ENCODE results near the gene ALDOB.

DNA sequence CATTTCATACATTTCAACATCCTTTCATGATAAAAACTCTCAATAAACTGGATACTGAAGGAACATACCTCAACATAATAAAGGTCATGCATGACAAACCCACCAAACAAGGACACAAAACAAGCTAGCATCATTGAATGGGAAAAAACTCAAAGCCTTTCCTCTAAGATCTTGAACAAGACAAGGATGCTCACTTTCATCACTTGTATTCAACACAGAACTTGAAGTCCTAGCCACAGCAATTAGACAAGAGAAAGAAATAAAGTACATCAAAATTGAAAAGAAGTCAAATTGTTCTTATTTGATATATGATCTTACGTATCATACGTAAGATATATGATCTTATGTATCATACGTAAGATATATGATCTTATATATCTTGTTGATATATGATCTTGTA lies 42.4 kb downstream of the ALDOB start:
- TF ChIP-seq POLR2AphosphoS5 (IDR thresholded peaks at IDR 0.05) (no peak), POLR2A (IDR thresholded peaks at IDR 0.05) (no peak)
- TF ChIP-seq, protein P1, sequence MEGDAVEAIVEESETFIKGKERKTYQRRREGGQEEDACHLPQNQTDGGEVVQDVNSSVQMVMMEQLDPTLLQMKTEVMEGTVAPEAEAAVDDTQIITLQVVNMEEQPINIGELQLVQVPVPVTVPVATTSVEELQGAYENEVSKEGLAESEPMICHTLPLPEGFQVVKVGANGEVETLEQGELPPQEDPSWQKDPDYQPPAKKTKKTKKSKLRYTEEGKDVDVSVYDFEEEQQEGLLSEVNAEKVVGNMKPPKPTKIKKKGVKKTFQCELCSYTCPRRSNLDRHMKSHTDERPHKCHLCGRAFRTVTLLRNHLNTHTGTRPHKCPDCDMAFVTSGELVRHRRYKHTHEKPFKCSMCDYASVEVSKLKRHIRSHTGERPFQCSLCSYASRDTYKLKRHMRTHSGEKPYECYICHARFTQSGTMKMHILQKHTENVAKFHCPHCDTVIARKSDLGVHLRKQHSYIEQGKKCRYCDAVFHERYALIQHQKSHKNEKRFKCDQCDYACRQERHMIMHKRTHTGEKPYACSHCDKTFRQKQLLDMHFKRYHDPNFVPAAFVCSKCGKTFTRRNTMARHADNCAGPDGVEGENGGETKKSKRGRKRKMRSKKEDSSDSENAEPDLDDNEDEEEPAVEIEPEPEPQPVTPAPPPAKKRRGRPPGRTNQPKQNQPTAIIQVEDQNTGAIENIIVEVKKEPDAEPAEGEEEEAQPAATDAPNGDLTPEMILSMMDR (IDR thresholded peaks at IDR 0.05) = no peak
